ENCODE measurements around the gene ABCG1. TPM values are rescaled to one million over a fixed set of nuclear protein-coding genes. Genes with fewer than 3 reads are reported as not detected.
"Not testable (repeated sequence)": the region's sequence is repeated elsewhere in the genome, so short reads cannot be mapped to it uniquely, and the experiment has no call there.

The ABCG1 gene
- total RNA-seq, 2 experiments from 2014 or later, result 11.6 to 16.3 TPM

- ChIA-PET CTCF (interaction anchor here (2.8 kb wide), 1 partner anchor 28 kb away, joined by 9 read pairs; no protein-coding TSS in a partner anchor), POLR2A (no interaction called here)
- Mint-ChIP-seq H3K27ac (peak overlapping the region; percentile 4), H3K4me3 (no peak overlapping the region), H3K27me3 (no peaks in the 10 kb centered on the region), H3K4me1 (no peaks in the 10 kb centered on the region), H3K36me3 (ENCODE audit: low read depth) (peaks cover 26% of the 10 kb centered on the region), H3K9me3 (ENCODE audit: low read depth) (no peaks in the 10 kb centered on the region)
- ATAC-seq (no peak), DNase-seq (no peak)
- intact Hi-C loops (cut with DNase I, micrococcal nuclease), result no loop called here
These were observed 67.5 kb downstream of the ABCG1 start for GRCh38 chr21:42286416-42286815.

- CTCF ChIA-PET, result interaction anchor here (2.8 kb wide), 1 partner anchor 29 kb away, joined by 9 read pairs; no protein-coding TSS in a partner anchor
- ATAC-seq (no peak), DNase-seq (no peak)
- Mint-ChIP-seq H3K4me1 (no peaks in the 10 kb centered on the region), H3K27me3 (no peaks in the 10 kb centered on the region), H3K27ac (no peak overlapping the region), H3K4me3 (no peak overlapping the region), H3K9me3 (ENCODE audit: low read depth) (no peaks in the 10 kb centered on the region), H3K36me3 (ENCODE audit: low read depth) (peaks cover 26% of the 10 kb centered on the region)
- POLR2A ChIA-PET, result no interaction called here
- intact Hi-C loops (cut with DNase I, micrococcal nuclease), result no loop called here
These were observed 68.5 kb downstream of the ABCG1 start for GRCh38 chr21:42287193-42288083.

GRCh38 chr21:42288962-42289361 is 70.0 kb downstream of the ABCG1 start:
- no peak for ATAC-seq
- H3K4me3 Mint-ChIP-seq, result no peak overlapping the region
- intact Hi-C loops (cut with DNase I, micrococcal nuclease), result no loop called here

GRCh38 chr21:42289926-42290325 is 71.0 kb downstream of the ABCG1 start:
- DNase-seq (no peak), ATAC-seq (no peak)
- H3K27ac Mint-ChIP-seq, result no peak overlapping the region
- CTCF ChIA-PET, result interaction anchor here (2.2 kb wide), 1 partner anchor 144 kb away, joined by 13 read pairs; no protein-coding TSS in a partner anchor
- no peak overlapping the region for H3K4me3 Mint-ChIP-seq
- H3K36me3 Mint-ChIP-seq (ENCODE audit: low read depth), result peaks cover 26% of the 10 kb centered on the region
- no peaks in the 10 kb centered on the region for H3K9me3 Mint-ChIP-seq (ENCODE audit: low read depth)
- no peaks in the 10 kb centered on the region for H3K27me3 Mint-ChIP-seq
- H3K4me1 Mint-ChIP-seq, result no peaks in the 10 kb centered on the region
- intact Hi-C loops (cut with DNase I, micrococcal nuclease), result no loop called here
- POLR2A ChIA-PET, result no interaction called here

More at GRCh38 chr21:42288962-42289361, 70.0 kb downstream of the ABCG1 start:
- no peaks in the 10 kb centered on the region for H3K27me3 Mint-ChIP-seq
- H3K4me1 Mint-ChIP-seq, result no peaks in the 10 kb centered on the region
- H3K36me3 Mint-ChIP-seq (ENCODE audit: low read depth), result peaks cover 26% of the 10 kb centered on the region
- ChIA-PET POLR2A (no interaction called here), CTCF (no interaction called here)
- no peak for DNase-seq
- no peak overlapping the region for H3K27ac Mint-ChIP-seq
- no peaks in the 10 kb centered on the region for H3K9me3 Mint-ChIP-seq (ENCODE audit: low read depth)

GRCh38 chr21:42290505-42290904 is 71.6 kb downstream of the ABCG1 start:
- POLR2A ChIA-PET, result no interaction called here
- Mint-ChIP-seq H3K36me3 (ENCODE audit: low read depth) (peaks cover 26% of the 10 kb centered on the region), H3K4me3 (no peak overlapping the region), H3K4me1 (no peaks in the 10 kb centered on the region), H3K27me3 (no peaks in the 10 kb centered on the region), H3K27ac (no peak overlapping the region), H3K9me3 (ENCODE audit: low read depth) (no peaks in the 10 kb centered on the region)
- CTCF ChIA-PET, result interaction anchor here (0.6 to 2.2 kb wide), 3 partner anchors 31 to 424 kb away, joined by 4 to 13 read pairs (median 4); no protein-coding TSS in a partner anchor
- no peak for ATAC-seq
- DNase-seq, result no peak
- intact Hi-C loops (cut with DNase I, micrococcal nuclease), result no loop called here

GRCh38 chr21:42291003-42291750 is 72.2 kb downstream of the ABCG1 start:
- intact Hi-C loops (cut with DNase I, micrococcal nuclease), result no loop called here
- CTCF ChIA-PET, result interaction anchor here (0.6 to 2.2 kb wide), 3 partner anchors 32 to 424 kb away, joined by 4 to 13 read pairs (median 4); no protein-coding TSS in a partner anchor
- DNase-seq (no peak), ATAC-seq (no peak)
- no peaks in the 10 kb centered on the region for H3K9me3 Mint-ChIP-seq (ENCODE audit: low read depth)
- H3K27ac Mint-ChIP-seq, result no peak overlapping the region
- POLR2A ChIA-PET, result no interaction called here
- H3K36me3 Mint-ChIP-seq (ENCODE audit: low read depth), result peaks cover 24% of the 10 kb centered on the region
- no peaks in the 10 kb centered on the region for H3K4me1 Mint-ChIP-seq
- H3K4me3 Mint-ChIP-seq, result no peak overlapping the region
- H3K27me3 Mint-ChIP-seq, result no peaks in the 10 kb centered on the region

- POLR2A ChIA-PET, result interaction anchor here (0.6 kb wide), 1 partner anchor 73 kb away, joined by 3 read pairs; the partner anchor contains the start of gene ABCG1
These were observed 73.0 kb downstream of the ABCG1 start for GRCh38 chr21:42291751-42292562.

GRCh38 chr21:42292563-42293142 is 73.7 kb downstream of the ABCG1 start:
- H3K4me1 Mint-ChIP-seq; POLR2A ChIA-PET; CTCF ChIA-PET; ATAC-seq; H3K4me3 Mint-ChIP-seq; H3K9me3 Mint-ChIP-seq (ENCODE audit: low read depth); H3K27ac Mint-ChIP-seq; DNase-seq; H3K27me3 Mint-ChIP-seq; intact Hi-C loops (cut with DNase I, micrococcal nuclease): not testable (repeated sequence)
- H3K36me3 Mint-ChIP-seq (ENCODE audit: low read depth), result peaks cover 15% of the 10 kb centered on the region

More at GRCh38 chr21:42291751-42292562, 73.0 kb downstream of the ABCG1 start:
- Mint-ChIP-seq H3K27me3 (no peaks in the 10 kb centered on the region), H3K27ac (no peak overlapping the region), H3K36me3 (ENCODE audit: low read depth) (peaks cover 18% of the 10 kb centered on the region), H3K9me3 (ENCODE audit: low read depth) (no peaks in the 10 kb centered on the region), H3K4me3 (no peak overlapping the region), H3K4me1 (no peaks in the 10 kb centered on the region)
- intact Hi-C loops (cut with DNase I, micrococcal nuclease), result no loop called here
- ATAC-seq (peak; percentile 47), DNase-seq (no peak)
- CTCF ChIA-PET, result interaction anchor here (1.3 to 2.2 kb wide), 2 partner anchors 33 to 146 kb away, joined by 4 to 13 read pairs; no protein-coding TSS in a partner anchor

GRCh38 chr21:42293649-42294272 is 74.8 kb downstream of the ABCG1 start:
- POLR2A ChIA-PET, result no interaction called here
- no peak for ATAC-seq
- CTCF ChIA-PET, result interaction anchor here (0.6 kb wide), 1 partner anchor 66 kb away, joined by 4 read pairs; no protein-coding TSS in a partner anchor
- Mint-ChIP-seq H3K27me3 (no peaks in the 10 kb centered on the region), H3K9me3 (ENCODE audit: low read depth) (no peaks in the 10 kb centered on the region), H3K4me3 (no peak overlapping the region), H3K36me3 (ENCODE audit: low read depth) (peaks cover 9% of the 10 kb centered on the region), H3K27ac (no peak overlapping the region), H3K4me1 (no peaks in the 10 kb centered on the region)
- no peak for DNase-seq
- intact Hi-C loops (cut with DNase I, micrococcal nuclease), result no loop called here

- ChIA-PET POLR2A (interaction anchor here (0.6 kb wide), 1 partner anchor 218 kb away, joined by 7 read pairs; no protein-coding TSS in a partner anchor), CTCF (interaction anchor here (0.6 kb wide), 1 partner anchor 66 kb away, joined by 4 read pairs; no protein-coding TSS in a partner anchor)
- intact Hi-C loops (cut with DNase I, micrococcal nuclease), result no loop called here
- H3K9me3 Mint-ChIP-seq (ENCODE audit: low read depth), result no peaks in the 10 kb centered on the region
- ATAC-seq, result no peak
- H3K36me3 Mint-ChIP-seq (ENCODE audit: low read depth), result peaks cover 3% of the 10 kb centered on the region
- H3K4me3 Mint-ChIP-seq, result no peak overlapping the region
- peaks cover 4% of the 10 kb centered on the region for H3K4me1 Mint-ChIP-seq
- no peaks in the 10 kb centered on the region for H3K27me3 Mint-ChIP-seq
- no peak overlapping the region for H3K27ac Mint-ChIP-seq
- DNase-seq, result no peak
These were observed 75.4 kb downstream of the ABCG1 start for GRCh38 chr21:42294273-42294880.

Measured in activated CD4-positive, alpha-beta T cell treated with anti-CD3 and anti-CD28 coated beads for 36 hours (primary cell).